ENCODE data around the gene SLC6A19. TPM values are rescaled to one million over a fixed set of nuclear protein-coding genes. Genes with fewer than 3 reads are reported as not detected.

SLC6A19 gene
- total RNA-seq, 2 donors from 2014 or later: 0.09 to 0.17 TPM

- Histone ChIP-seq H3K27ac (no peak overlapping the region), H3K4me1 (replicated peaks) (no peaks in the 10 kb centered on the region), H3K27me3 (replicated peaks; ENCODE audit: insufficient read depth) (peaks cover 5% of the 10 kb centered on the region), H3K4me3 (no peak overlapping the region), H3K36me3 (no peaks in the 10 kb centered on the region), H3K9me3 (no peaks in the 10 kb centered on the region)
- whole genome bisulfite sequencing: 96% methylated on average over 7 of the region's 7 CpGs
- no peak for DNase-seq (ENCODE audit: low spot score)
- TF ChIP-seq POLR2AphosphoS5 (IDR thresholded peaks at IDR 0.05) (no peak), POLR2A (IDR thresholded peaks at IDR 0.05) (no peak), CTCF (IDR thresholded peaks at IDR 0.05) (no peak)
- intact Hi-C loops (cut with DNase I): no loop called here
Observed at GRCh38 chr5:1197876-1198666, 3.3 kb upstream of the SLC6A19 start.

GRCh38 chr5:1199340-1199648 is 2.1 kb upstream of the SLC6A19 start:
- no peaks in the 10 kb centered on the region for H3K4me1 ChIP-seq (replicated peaks)
- H3K4me3 ChIP-seq: no peak overlapping the region
- peaks cover 5% of the 10 kb centered on the region for H3K27me3 ChIP-seq (replicated peaks; ENCODE audit: insufficient read depth)
- TF ChIP-seq CTCF (IDR thresholded peaks at IDR 0.05): no peak
- no peak for TF ChIP-seq POLR2A (IDR thresholded peaks at IDR 0.05)
- TF ChIP-seq POLR2AphosphoS5 (IDR thresholded peaks at IDR 0.05): no peak
- intact Hi-C loops (cut with DNase I): no loop called here
- no peaks in the 10 kb centered on the region for H3K36me3 ChIP-seq
- H3K27ac ChIP-seq: no peak overlapping the region
- DNase-seq (ENCODE audit: low spot score): no peak
- no peaks in the 10 kb centered on the region for H3K9me3 ChIP-seq

- intact Hi-C loops (cut with DNase I): no loop called here
- Histone ChIP-seq H3K36me3 (no peaks in the 10 kb centered on the region), H3K9me3 (no peaks in the 10 kb centered on the region), H3K27me3 (replicated peaks; ENCODE audit: insufficient read depth) (peaks cover 5% of the 10 kb centered on the region), H3K4me3 (no peak overlapping the region), H3K27ac (no peak overlapping the region), H3K4me1 (replicated peaks) (no peaks in the 10 kb centered on the region)
- WGBS: 54% methylated on average over 26 of the region's 26 CpGs
- DNase-seq (ENCODE audit: low spot score): no peak
- TF ChIP-seq POLR2A (IDR thresholded peaks at IDR 0.05) (no peak), POLR2AphosphoS5 (IDR thresholded peaks at IDR 0.05) (no peak), CTCF (IDR thresholded peaks at IDR 0.05) (no peak)
Observed at GRCh38 chr5:1199649-1200494, 1.5 kb upstream of the SLC6A19 start.

- WGBS: 73% methylated on average over 27 of the region's 28 CpGs
- Histone ChIP-seq H3K36me3 (no peaks in the 10 kb centered on the region), H3K4me3 (no peak overlapping the region), H3K27me3 (replicated peaks; ENCODE audit: insufficient read depth) (peaks cover 5% of the 10 kb centered on the region), H3K9me3 (no peaks in the 10 kb centered on the region), H3K27ac (no peak overlapping the region), H3K4me1 (replicated peaks) (no peaks in the 10 kb centered on the region)
- DNase-seq (ENCODE audit: low spot score): no peak
- intact Hi-C loops (cut with DNase I): no loop called here
- TF ChIP-seq POLR2AphosphoS5 (IDR thresholded peaks at IDR 0.05) (no peak), CTCF (IDR thresholded peaks at IDR 0.05) (no peak), POLR2A (IDR thresholded peaks at IDR 0.05) (no peak)
Observed at GRCh38 chr5:1200495-1201326, 684 bp upstream of the SLC6A19 start.

All from prostate gland (tissue), 2 donors.